ENCODE measurements around the gene BCAN.

Gene BCAN

GRCh38 chr1:156662005-156662799, 20.3 kb downstream of the BCAN start:
- no peak for DNase-seq

GRCh38 chr1:156662800-156663055, 20.8 kb downstream of the BCAN start:
- no peak for DNase-seq

- no peak for DNase-seq
These were observed 21.3 kb downstream of the BCAN start for GRCh38 chr1:156663178-156663577.

- DNase-seq, result no peak
These were observed 22.3 kb downstream of the BCAN start for GRCh38 chr1:156664046-156664766.

GRCh38 chr1:156664767-156665411, 23.0 kb downstream of the BCAN start:
- no peak for DNase-seq

- no peak for DNase-seq
These were observed 23.6 kb downstream of the BCAN start for GRCh38 chr1:156665539-156665938.

GRCh38 chr1:156666862-156667609, 25.1 kb downstream of the BCAN start:
- no peak for DNase-seq

GRCh38 chr1:156667610-156667967, 25.7 kb downstream of the BCAN start:
- DNase-seq, result no peak

GRCh38 chr1:156667968-156668709, 26.2 kb downstream of the BCAN start:
- no peak for DNase-seq

GRCh38 chr1:156668801-156669637, 27.1 kb downstream of the BCAN start:
- no peak for DNase-seq

GRCh38 chr1:156669794-156670193, 27.9 kb downstream of the BCAN start:
- DNase-seq, result no peak

- DNase-seq, result no peak
These were observed 28.4 kb downstream of the BCAN start for GRCh38 chr1:156670359-156670758.

- DNase-seq, result no peak
These were observed 28.9 kb downstream of the BCAN start for GRCh38 chr1:156670791-156671190.

GRCh38 chr1:156671804-156672203, 29.9 kb downstream of the BCAN start:
- no peak for DNase-seq

- DNase-seq, result no peak
These were observed 31.6 kb downstream of the BCAN start for GRCh38 chr1:156673387-156674121.

GRCh38 chr1:156675210-156676113, 33.5 kb downstream of the BCAN start:
- DNase-seq, result no peak

GRCh38 chr1:156676114-156676819, 34.4 kb downstream of the BCAN start:
- DNase-seq, result no peak

GRCh38 chr1:156676820-156677615, 35.1 kb downstream of the BCAN start, which contains the start of gene NES:
Gene NES, minus strand, starts transcription at chr1:156677407. Its CDS starts 143 bp downstream, at chr1:156677264.
- no peak for DNase-seq
